Panc1 (cell line): Measurements from ENCODE around the gene TRDN. TPM values are rescaled to one million over a fixed set of nuclear protein-coding genes. Genes with fewer than 3 reads are reported as not detected.

Experiments
- ATAC-seq: fragments of 200-7000 bp; cut with Tn5 transposase; 2 replicates; pipeline ENCODE4 v1.9.1; 2020; ENCODE audit warnings: mild to moderate bottlenecking, moderate library complexity
- BruUV-seq: library from RNA; stranded (reverse); fragments of 400-500 nt; replicated peaks from 2 replicates; lab custom pipeline; 2021; lab: Mats Ljungman, UMichigan
- CTCF ChIA-PET: fragments of 300-600 bp; sonication (Branson Sonifier 250); formaldehyde crosslinking; loops from one replicate; lab custom pipeline; 2022; ENCODE audit warnings: antibody characterized with exemption; lab: Charles Lee
- POLR2A ChIA-PET: fragments of 300-600 bp; sonication (Branson Sonifier 250); formaldehyde crosslinking; loops from one replicate; lab custom pipeline; 2022; ENCODE audit warnings: antibody characterized with exemption; lab: Charles Lee
- DNase-seq: peaks from one replicate; pipeline ENCODE4 v3.0.0-alpha.2; 2010; ENCODE audit warnings: low read depth, low spot score
- H3K27ac ChIP-seq: 2 replicates; pipeline ENCODE4 v1.5.1; 2011; ENCODE audit warnings: mild to moderate bottlenecking, low read length, inconsistent platforms
- H3K27me3 ChIP-seq: fragments of 200-500 bp; sonication (Bioruptor generic); 2 replicates; pipeline ENCODE4 v1.6.0; 2014; ENCODE audit warnings: low read length, inconsistent platforms; ENCODE audit not compliant: control insufficient read depth, insufficient read depth
- H3K36me3 ChIP-seq: fragments of 200-500 bp; sonication (Bioruptor generic); 2 replicates; pipeline ENCODE4 v1.5.1; 2014; ENCODE audit warnings: inconsistent platforms, mild to moderate bottlenecking, low read length, moderate library complexity; ENCODE audit not compliant: control insufficient read depth, insufficient read depth
- H3K4me1 ChIP-seq: 2 replicates; pipeline ENCODE4 v1.5.1; 2011; ENCODE audit warnings: inconsistent platforms, mild to moderate bottlenecking, low read length, moderate library complexity; ENCODE audit not compliant: control insufficient read depth, insufficient read depth
- H3K4me3 ChIP-seq, 2 experiments: 2 replicates each; pipeline ENCODE4 v1.5.1; 2011 to 2012; ENCODE audit warnings: low read depth in 2 of 2, low read length in 2 of 2, mild to moderate bottlenecking in 2 of 2, inconsistent platforms in 1 of 2, moderate library complexity in 1 of 2
- H3K9me3 ChIP-seq: fragments of 200-500 bp; sonication (Bioruptor generic); 2 replicates; pipeline ENCODE4 v1.5.1; 2014; ENCODE audit warnings: low read depth, mild to moderate bottlenecking, inconsistent platforms, low read length, moderate library complexity; ENCODE audit not compliant: control insufficient read depth, insufficient read depth
- POLR2AphosphoS5 ChIP-seq: IDR thresholded peaks from 2 replicates; pipeline ENCODE4 v1.6.1; 2012; ENCODE audit warnings: mild to moderate bottlenecking, low read depth, low read length, moderate library complexity
- SIN3A ChIP-seq: IDR thresholded peaks from 2 replicates; pipeline ENCODE4 v1.6.1; 2012; ENCODE audit warnings: low read depth, mild to moderate bottlenecking, low read length, moderate library complexity, borderline replicate concordance; ENCODE audit not compliant: insufficient read depth
- TCF7L2 ChIP-seq: IDR thresholded peaks from 2 replicates; pipeline ENCODE4 v1.6.1; 2011; ENCODE audit warnings: mild to moderate bottlenecking, low read depth, low read length, inconsistent platforms
- in situ Hi-C: cut with HindIII; loops from 2 replicates; pipeline ENCODE4 v1.10.0; 2016; ENCODE audit warnings: low sequenced_read_pairs, low pct_unique_long_range_greater_than_20kb
- intact Hi-C: fragments of 100-400 bp; cut with micrococcal nuclease; formaldehyde crosslinking; loops from one replicate; pipeline ENCODE4 v1.10.0; 2022; ENCODE audit not compliant: unreplicated experiment
- total RNA-seq: library from RNA; stranded (reverse); gene quantifications from one replicate; pipeline ENCODE4 v1.2.1, GENCODE V29; 2021; ENCODE audit not compliant: unreplicated experiment
- TF ChIP-seq, protein P1 (sequence below): fragments of 450-650 bp; IDR thresholded peaks from 2 replicates; pipeline ENCODE4 v1.5.1; 2017; ENCODE audit warnings: mild to moderate bottlenecking
- TF ChIP-seq, protein P2 (sequence below), 2 experiments: IDR thresholded peaks; 2 replicates each; pipeline ENCODE4 v1.6.1; 2011 to 2012; ENCODE audit warnings: low read depth in 2 of 2, control low read depth in 1 of 2, low read length in 1 of 2, mild to moderate bottlenecking in 1 of 2, moderate library complexity in 1 of 2; ENCODE audit not compliant: insufficient read depth in 1 of 2

Gene TRDN
- total RNA-seq, 1 experiment from 2014 or later, result not detected

DNA sequence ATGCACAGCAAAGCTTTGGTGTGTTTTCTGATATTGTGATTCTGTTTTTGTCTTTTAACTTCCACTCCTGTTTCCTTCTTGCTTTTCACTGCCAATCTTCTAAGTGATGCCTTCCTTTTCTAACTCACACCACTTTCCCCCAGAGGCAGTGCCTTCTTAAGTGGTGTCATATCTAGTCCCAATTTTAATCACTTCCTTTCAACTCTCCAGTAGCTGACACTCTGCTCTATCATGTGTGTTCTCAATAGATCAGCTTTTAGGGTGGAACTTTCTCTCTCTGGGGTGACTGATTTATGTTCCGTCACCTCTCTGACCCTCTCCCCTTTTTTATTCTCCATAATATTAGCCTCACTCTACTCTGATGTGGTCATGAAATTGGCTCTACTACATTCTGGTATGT is 460.0 kb downstream of the TRDN start:
- no peak for ATAC-seq
- DNase-seq, result no peak
- TF ChIP-seq, protein P1, sequence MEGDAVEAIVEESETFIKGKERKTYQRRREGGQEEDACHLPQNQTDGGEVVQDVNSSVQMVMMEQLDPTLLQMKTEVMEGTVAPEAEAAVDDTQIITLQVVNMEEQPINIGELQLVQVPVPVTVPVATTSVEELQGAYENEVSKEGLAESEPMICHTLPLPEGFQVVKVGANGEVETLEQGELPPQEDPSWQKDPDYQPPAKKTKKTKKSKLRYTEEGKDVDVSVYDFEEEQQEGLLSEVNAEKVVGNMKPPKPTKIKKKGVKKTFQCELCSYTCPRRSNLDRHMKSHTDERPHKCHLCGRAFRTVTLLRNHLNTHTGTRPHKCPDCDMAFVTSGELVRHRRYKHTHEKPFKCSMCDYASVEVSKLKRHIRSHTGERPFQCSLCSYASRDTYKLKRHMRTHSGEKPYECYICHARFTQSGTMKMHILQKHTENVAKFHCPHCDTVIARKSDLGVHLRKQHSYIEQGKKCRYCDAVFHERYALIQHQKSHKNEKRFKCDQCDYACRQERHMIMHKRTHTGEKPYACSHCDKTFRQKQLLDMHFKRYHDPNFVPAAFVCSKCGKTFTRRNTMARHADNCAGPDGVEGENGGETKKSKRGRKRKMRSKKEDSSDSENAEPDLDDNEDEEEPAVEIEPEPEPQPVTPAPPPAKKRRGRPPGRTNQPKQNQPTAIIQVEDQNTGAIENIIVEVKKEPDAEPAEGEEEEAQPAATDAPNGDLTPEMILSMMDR, result no peak
- TF ChIP-seq SIN3A (no peak), POLR2AphosphoS5 (no peak), TCF7L2 (no peak)
- TF ChIP-seq, protein P2, sequence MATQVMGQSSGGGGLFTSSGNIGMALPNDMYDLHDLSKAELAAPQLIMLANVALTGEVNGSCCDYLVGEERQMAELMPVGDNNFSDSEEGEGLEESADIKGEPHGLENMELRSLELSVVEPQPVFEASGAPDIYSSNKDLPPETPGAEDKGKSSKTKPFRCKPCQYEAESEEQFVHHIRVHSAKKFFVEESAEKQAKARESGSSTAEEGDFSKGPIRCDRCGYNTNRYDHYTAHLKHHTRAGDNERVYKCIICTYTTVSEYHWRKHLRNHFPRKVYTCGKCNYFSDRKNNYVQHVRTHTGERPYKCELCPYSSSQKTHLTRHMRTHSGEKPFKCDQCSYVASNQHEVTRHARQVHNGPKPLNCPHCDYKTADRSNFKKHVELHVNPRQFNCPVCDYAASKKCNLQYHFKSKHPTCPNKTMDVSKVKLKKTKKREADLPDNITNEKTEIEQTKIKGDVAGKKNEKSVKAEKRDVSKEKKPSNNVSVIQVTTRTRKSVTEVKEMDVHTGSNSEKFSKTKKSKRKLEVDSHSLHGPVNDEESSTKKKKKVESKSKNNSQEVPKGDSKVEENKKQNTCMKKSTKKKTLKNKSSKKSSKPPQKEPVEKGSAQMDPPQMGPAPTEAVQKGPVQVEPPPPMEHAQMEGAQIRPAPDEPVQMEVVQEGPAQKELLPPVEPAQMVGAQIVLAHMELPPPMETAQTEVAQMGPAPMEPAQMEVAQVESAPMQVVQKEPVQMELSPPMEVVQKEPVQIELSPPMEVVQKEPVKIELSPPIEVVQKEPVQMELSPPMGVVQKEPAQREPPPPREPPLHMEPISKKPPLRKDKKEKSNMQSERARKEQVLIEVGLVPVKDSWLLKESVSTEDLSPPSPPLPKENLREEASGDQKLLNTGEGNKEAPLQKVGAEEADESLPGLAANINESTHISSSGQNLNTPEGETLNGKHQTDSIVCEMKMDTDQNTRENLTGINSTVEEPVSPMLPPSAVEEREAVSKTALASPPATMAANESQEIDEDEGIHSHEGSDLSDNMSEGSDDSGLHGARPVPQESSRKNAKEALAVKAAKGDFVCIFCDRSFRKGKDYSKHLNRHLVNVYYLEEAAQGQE (IDR thresholded peaks at IDR 0.05; ENCODE audit: insufficient read depth in 1 of 2, low read depth in 2 of 2, low read length in 1 of 2), result no peak
- Histone ChIP-seq H3K27ac (no peak overlapping the region), H3K4me1 (no peaks in the 10 kb centered on the region), H3K9me3 (no peaks in the 10 kb centered on the region), H3K36me3 (no peaks in the 10 kb centered on the region), H3K27me3 (no peaks in the 10 kb centered on the region), H3K4me3 (no peak overlapping the region)
- in situ Hi-C loops (no loop called here), intact Hi-C loops (no loop called here)
- BruUV-seq, result no TSS peak
- CTCF ChIA-PET, result no interaction called here
- POLR2A ChIA-PET, result no interaction called here

DNA sequence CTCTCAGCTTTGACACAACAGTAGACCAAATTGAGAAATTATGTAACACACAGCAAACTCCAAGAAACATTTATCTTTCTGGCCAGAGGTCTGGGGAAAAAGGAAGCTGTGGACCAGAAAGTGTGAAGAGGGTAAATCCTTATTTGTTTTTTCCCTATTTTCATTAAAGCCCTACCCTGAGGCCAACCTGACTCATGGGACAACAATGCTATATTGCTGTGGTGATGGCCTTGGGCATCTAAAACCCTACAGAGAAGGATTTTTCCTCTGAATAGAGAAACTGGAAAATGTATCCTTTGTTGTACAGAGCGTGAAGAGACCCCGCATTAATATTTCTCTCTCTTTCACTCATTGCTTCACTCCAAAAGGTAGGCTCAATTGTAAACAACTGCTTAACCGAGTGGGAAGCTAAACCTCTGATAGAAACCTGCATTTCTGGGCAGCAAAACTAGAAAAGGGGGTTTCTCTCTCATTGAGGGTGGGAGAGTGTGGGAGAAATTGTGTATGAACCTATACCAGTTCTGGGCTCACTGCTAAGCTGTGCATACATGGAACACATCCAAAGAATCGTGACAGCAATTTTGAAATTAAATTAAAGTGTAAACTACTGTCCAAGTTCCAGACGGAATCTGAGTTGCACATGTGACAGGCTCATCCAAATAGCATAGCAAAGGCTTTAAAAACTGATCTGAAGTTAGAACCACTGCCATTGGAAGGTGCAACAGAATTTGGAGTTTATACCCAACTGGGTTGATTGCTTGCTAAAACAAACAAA is 465.2 kb downstream of the TRDN start:
- in situ Hi-C loops (no loop called here), intact Hi-C loops (no loop called here)
- no TSS peak for BruUV-seq
- H3K27me3 ChIP-seq, result no peaks in the 10 kb centered on the region
- H3K27ac ChIP-seq, result no peak overlapping the region
- H3K4me3 ChIP-seq, result peak overlapping the region in 1 of 2 experiments; percentile 19; a peak in 2 of 4 replicates
- POLR2A ChIA-PET, result no interaction called here
- no peaks in the 10 kb centered on the region for H3K4me1 ChIP-seq
- DNase-seq (no peak), ATAC-seq (no peak)
- no peaks in the 10 kb centered on the region for H3K9me3 ChIP-seq
- TF ChIP-seq, protein P2 (IDR thresholded peaks at IDR 0.05; ENCODE audit: insufficient read depth in 1 of 2, low read depth in 2 of 2, low read length in 1 of 2), result no peak
- H3K36me3 ChIP-seq, result no peaks in the 10 kb centered on the region
- CTCF ChIA-PET, result no interaction called here
